Smooth muscle cell (in vitro differentiated cells): Measurements from ENCODE around the gene BEAN1. TPM values are rescaled to one million over a fixed set of nuclear protein-coding genes. Genes with fewer than 3 reads are reported as not detected.

Experiments used
- DNase-seq: peaks from one replicate; lab custom pipeline; 2025; ENCODE audit not compliant: unreplicated experiment; lab: John Stamatoyannopoulos, UW
- H2AFZ ChIP-seq: fragments of 200-600 bp; sonication (generic); 2 replicates; pipeline ENCODE4 v1.6.0; 2016; ENCODE audit warnings: antibody characterized with exemption, low read depth, mild to moderate bottlenecking
- H3F3A ChIP-seq: fragments of 200-600 bp; sonication (generic); 2 replicates; pipeline ENCODE4 v1.6.0; 2017; ENCODE audit warnings: antibody characterized with exemption, low read depth
- H3K27ac ChIP-seq: fragments of 200-600 bp; sonication (generic); 2 replicates; pipeline ENCODE4 v1.5.1; 2016; ENCODE audit warnings: low read depth, mild to moderate bottlenecking
- H3K27me3 ChIP-seq: fragments of 200-600 bp; sonication (generic); 2 replicates; pipeline ENCODE4 v1.6.1; 2016; ENCODE audit warnings: low read depth, mild to moderate bottlenecking
- H3K36me3 ChIP-seq: fragments of 200-600 bp; sonication (generic); 2 replicates; pipeline ENCODE4 v1.5.1; 2016; ENCODE audit warnings: low read depth
- H3K4me1 ChIP-seq: fragments of 200-600 bp; sonication (generic); 2 replicates; pipeline ENCODE4 v1.5.1; 2016; ENCODE audit warnings: low read depth
- H3K4me2 ChIP-seq: fragments of 200-600 bp; sonication (generic); 2 replicates; pipeline ENCODE4 v1.6.0; 2016; ENCODE audit warnings: mild to moderate bottlenecking
- H3K4me3 ChIP-seq: fragments of 200-600 bp; sonication (generic); 2 replicates; pipeline ENCODE4 v1.5.1; 2016; ENCODE audit warnings: mild to moderate bottlenecking
- H3K79me2 ChIP-seq: fragments of 200-600 bp; sonication (generic); 2 replicates; pipeline ENCODE4 v1.6.0; 2016; ENCODE audit warnings: low read depth, mild to moderate bottlenecking
- H3K9ac ChIP-seq: fragments of 200-600 bp; sonication (generic); 2 replicates; pipeline ENCODE4 v1.6.0; 2016; ENCODE audit warnings: low read depth
- H3K9me3 ChIP-seq: fragments of 200-600 bp; sonication (generic); replicated peaks from 2 replicates; pipeline ENCODE4 v1.5.1; 2016; ENCODE audit warnings: low read depth
- H4K20me1 ChIP-seq: fragments of 200-600 bp; sonication (generic); 2 replicates; pipeline ENCODE4 v1.6.0; 2016; ENCODE audit warnings: low read depth
- CTCF ChIP-seq: fragments of 200-600 bp; sonication (generic); IDR thresholded peaks from 2 replicates; pipeline ENCODE4 v1.5.1; 2017; ENCODE audit warnings: borderline replicate concordance, mild to moderate bottlenecking, antibody characterized with exemption; ENCODE audit not compliant: insufficient read depth, poor library complexity, severe bottlenecking
- WGBS: methylation state at CpG from one replicate; pipeline ENCODE4 v1.1.7; 2016; ENCODE audit warnings: low lambda C conversion rate; 5-methylcytosine and 5-hydroxymethylcytosine counted together
- polyA plus RNA-seq: library from polyadenylated mRNA; unstranded; fragments of >200 nt; fragmentation: Nextera tagmentation; extraction: Ambion mirVana; gene quantifications from 2 replicates; pipeline ENCODE4 v1.2.1, GENCODE V29; 2016
- total RNA-seq: library from RNA; depleted of rRNA; stranded (reverse); fragments of >200 nt; gene quantifications from 2 replicates; pipeline ENCODE4 v1.2.3, GENCODE V29; 2014

Gene BEAN1
- total and polyA plus RNA-seq, 2 experiments from 2014 or later, result 0.94 to 4.9 TPM

GRCh38 chr16:66521252-66521713 is 94.2 kb downstream of the BEAN1 start:
- Histone ChIP-seq H3F3A (peaks cover 8% of the 10 kb centered on the region), H3K4me1 (peaks cover 22% of the 10 kb centered on the region), H2AFZ (no peak overlapping the region), H3K9ac (peak overlapping the region; percentile 77), H3K36me3 (no peaks in the 10 kb centered on the region), H4K20me1 (no peaks in the 10 kb centered on the region), H3K27me3 (no peaks in the 10 kb centered on the region), H3K4me3 (no peak overlapping the region), H3K79me2 (no peaks in the 10 kb centered on the region), H3K4me2 (peak overlapping the region; percentile 25), H3K27ac (peak overlapping the region; percentile 92), H3K9me3 (no peaks in the 10 kb centered on the region)
- DNase-seq, result no peak
- WGBS, result 98% methylated on average over 5 of the region's 5 CpGs
- TF ChIP-seq CTCF, result no peak

- H3K9me3 ChIP-seq, result no peaks in the 10 kb centered on the region
- DNase-seq, result no peak
- no peaks in the 10 kb centered on the region for H3K27me3 ChIP-seq
- H3K4me1 ChIP-seq, result peaks cover 16% of the 10 kb centered on the region
- no peak overlapping the region for H2AFZ ChIP-seq
- peak overlapping the region; percentile 77 for H3K9ac ChIP-seq
- peak overlapping the region; percentile 25 for H3K4me2 ChIP-seq
- H4K20me1 ChIP-seq, result no peaks in the 10 kb centered on the region
- H3K4me3 ChIP-seq, result no peak overlapping the region
- no peaks in the 10 kb centered on the region for H3K79me2 ChIP-seq
- no peaks in the 10 kb centered on the region for H3K36me3 ChIP-seq
- peak overlapping the region; percentile 92 for H3K27ac ChIP-seq
- 45% methylated on average over 17 of the region's 17 CpGs for WGBS
- no peak for TF ChIP-seq CTCF
- peaks cover 6% of the 10 kb centered on the region for H3F3A ChIP-seq
Measured at GRCh38 chr16:66521951-66522771, 95.1 kb downstream of the BEAN1 start.

GRCh38 chr16:66522816-66523590 is 95.9 kb downstream of the BEAN1 start:
- no peaks in the 10 kb centered on the region for H3K36me3 ChIP-seq
- WGBS, result 94% methylated on average over 11 of the region's 11 CpGs
- H3K4me2 ChIP-seq, result no peak overlapping the region
- no peak overlapping the region for H3K9ac ChIP-seq
- H3K4me1 ChIP-seq, result peaks cover 11% of the 10 kb centered on the region
- no peak for DNase-seq
- H3K9me3 ChIP-seq, result no peaks in the 10 kb centered on the region
- no peak for TF ChIP-seq CTCF
- no peaks in the 10 kb centered on the region for H3K27me3 ChIP-seq
- no peak overlapping the region for H2AFZ ChIP-seq
- peak overlapping the region; percentile 92 for H3K27ac ChIP-seq
- H4K20me1 ChIP-seq, result no peaks in the 10 kb centered on the region
- no peaks in the 10 kb centered on the region for H3F3A ChIP-seq
- H3K79me2 ChIP-seq, result no peaks in the 10 kb centered on the region
- H3K4me3 ChIP-seq, result no peak overlapping the region
